ENCODE measurements around the gene DOCK7. TPM values are rescaled to one million over a fixed set of nuclear protein-coding genes. Genes with fewer than 3 reads are reported as not detected.
"Not testable (repeated sequence)": the region's sequence is repeated elsewhere in the genome, so short reads cannot be mapped to it uniquely, and the experiment has no call there.

The DOCK7 gene
- total RNA-seq, 1 experiment from 2014 or later = 70.1 TPM

GRCh38 chr1:62707744-62708120 is 19.5 kb upstream of the DOCK7 start:
- H3K27me3 ChIP-seq (ENCODE audit: low read length) = no peaks in the 10 kb centered on the region
- H3F3A ChIP-seq (ENCODE audit: low read length, unreplicated experiment) = no peaks in the 10 kb centered on the region
- H3K79me2 ChIP-seq (ENCODE audit: low read length) = no peaks in the 10 kb centered on the region
- no peak overlapping the region for H3K9ac ChIP-seq (ENCODE audit: low read length)
- intact Hi-C loops (cut with micrococcal nuclease) = no loop called here
- no peaks in the 10 kb centered on the region for H3K9me2 ChIP-seq (replicated peaks; ENCODE audit: low read length)
- H3K36me3 ChIP-seq (ENCODE audit: low read depth, low read length) = no peaks in the 10 kb centered on the region
- no peak overlapping the region for H3K4me2 ChIP-seq (ENCODE audit: low read length)
- POLR2A ChIA-PET (ENCODE audit: unreplicated experiment) = no interaction called here
- H3K4me3 ChIP-seq (ENCODE audit: low read length) = no peak overlapping the region
- no peaks in the 10 kb centered on the region for H3K9me3 ChIP-seq (ENCODE audit: low read length)
- CTCF ChIA-PET = no interaction called here
- no peak for ATAC-seq
- H4K20me1 ChIP-seq (ENCODE audit: low read length) = no peaks in the 10 kb centered on the region
- no peak for TF ChIP-seq CTCF (conservative IDR thresholded peaks at IDR 0.05; ENCODE audit: low read depth, low read length)
- TF ChIP-seq EZH2phosphoT487 (IDR thresholded peaks at IDR 0.05; ENCODE audit: borderline replicate concordance, low read length) = no peak
- no peak for TF ChIP-seq EZH2 (IDR thresholded peaks at IDR 0.05; ENCODE audit: low read length, unreplicated experiment)
- no peak for DNase-seq
- no peaks in the 10 kb centered on the region for H3K4me1 ChIP-seq (ENCODE audit: insufficient read depth, low read length)
- BruUV-seq (replicated peaks) = no TSS peak
- H2AFZ ChIP-seq (ENCODE audit: low read length) = no peak overlapping the region
- H3K27ac ChIP-seq (ENCODE audit: low read length) = no peak overlapping the region

DNA sequence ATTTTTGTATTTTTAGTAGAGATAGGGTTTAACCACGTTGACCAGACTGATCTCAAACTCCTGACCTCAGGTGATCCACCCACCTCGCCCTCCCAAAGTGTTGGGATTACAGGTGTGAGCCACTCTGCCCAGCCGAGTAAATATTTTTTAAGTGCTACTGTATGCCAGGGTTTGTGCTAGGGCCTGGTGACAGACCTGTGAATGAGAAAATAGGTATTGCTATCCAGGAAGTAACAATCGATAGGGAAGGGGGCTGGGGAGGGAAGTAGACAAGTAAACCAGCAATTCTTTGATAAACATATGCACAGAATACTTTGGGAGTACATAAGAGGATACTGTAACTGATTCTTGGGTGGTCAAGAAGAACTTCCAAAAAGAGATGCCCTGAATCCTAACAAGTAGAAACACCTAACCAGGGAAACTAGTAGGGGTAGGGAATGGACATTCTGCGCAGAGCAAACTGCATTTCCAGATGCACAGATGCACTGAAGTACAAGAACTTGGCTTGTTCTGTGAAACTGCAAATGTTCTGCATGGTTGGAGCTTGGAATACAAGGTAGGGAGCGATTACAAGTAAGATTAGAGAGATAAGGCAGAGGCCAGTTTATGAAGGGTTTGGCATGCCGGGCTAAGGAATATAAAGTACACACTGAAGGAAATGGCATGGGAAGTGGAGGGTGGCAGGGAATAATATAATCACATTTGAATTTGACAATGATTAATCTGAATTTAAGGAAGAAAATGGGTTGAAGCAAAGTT is 19.0 kb upstream of the DOCK7 start:
- TF ChIP-seq EZH2 (IDR thresholded peaks at IDR 0.05; ENCODE audit: low read length, unreplicated experiment) (no peak), EZH2phosphoT487 (IDR thresholded peaks at IDR 0.05; ENCODE audit: borderline replicate concordance, low read length) (no peak), CTCF (conservative IDR thresholded peaks at IDR 0.05; ENCODE audit: low read depth, low read length) (no peak)
- intact Hi-C loops (cut with micrococcal nuclease) = no loop called here
- Histone ChIP-seq H3K27me3 (ENCODE audit: low read length) (no peaks in the 10 kb centered on the region), H4K20me1 (ENCODE audit: low read length) (no peaks in the 10 kb centered on the region), H3K27ac (ENCODE audit: low read length) (no peak overlapping the region), H3K4me2 (ENCODE audit: low read length) (no peak overlapping the region), H3K79me2 (ENCODE audit: low read length) (no peaks in the 10 kb centered on the region), H3K9me2 (replicated peaks; ENCODE audit: low read length) (no peaks in the 10 kb centered on the region), H3K9ac (ENCODE audit: low read length) (no peak overlapping the region), H3K4me1 (ENCODE audit: insufficient read depth, low read length) (no peaks in the 10 kb centered on the region), H3F3A (ENCODE audit: low read length, unreplicated experiment) (no peaks in the 10 kb centered on the region), H3K9me3 (ENCODE audit: low read length) (no peaks in the 10 kb centered on the region), H2AFZ (ENCODE audit: low read length) (no peak overlapping the region), H3K36me3 (ENCODE audit: low read depth, low read length) (no peaks in the 10 kb centered on the region), H3K4me3 (ENCODE audit: low read length) (no peak overlapping the region)
- BruUV-seq (replicated peaks) = no TSS peak
- ChIA-PET CTCF (no interaction called here), POLR2A (ENCODE audit: unreplicated experiment) (no interaction called here)
- ATAC-seq (peak; percentile 66), DNase-seq (no peak)

DNA sequence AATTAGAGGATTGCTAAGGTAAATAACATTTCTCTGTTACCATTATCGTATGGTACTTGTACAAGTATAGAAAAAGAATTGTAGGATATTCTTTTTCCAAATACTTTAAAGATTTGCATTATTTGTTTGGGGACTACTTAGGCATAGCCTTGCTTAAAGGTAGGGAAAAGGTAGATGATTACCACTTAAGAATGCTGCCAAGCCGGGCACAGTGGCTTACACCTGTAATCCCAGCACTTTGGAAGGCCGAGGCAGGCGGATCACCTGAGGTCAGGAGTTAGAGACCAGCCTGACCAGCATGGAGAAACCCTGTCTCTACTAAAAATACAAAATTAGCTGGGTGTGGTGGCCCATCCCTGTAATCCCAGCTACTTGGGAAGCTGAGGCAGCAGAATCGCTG is 10.0 kb upstream of the DOCK7 start:
- ATAC-seq; BruUV-seq (replicated peaks); intact Hi-C loops (cut with micrococcal nuclease): not testable (repeated sequence)

GRCh38 chr1:62694479-62694878 is 6.3 kb upstream of the DOCK7 start:
- CTCF ChIA-PET = not testable (repeated sequence)

More for the DNA sequence above, 10.0 kb upstream of the DOCK7 start:
- H3K4me3 ChIP-seq (ENCODE audit: low read length); H3K9me3 ChIP-seq (ENCODE audit: low read length); DNase-seq; H3K4me1 ChIP-seq (ENCODE audit: insufficient read depth, low read length); H3K27me3 ChIP-seq (ENCODE audit: low read length); H3K79me2 ChIP-seq (ENCODE audit: low read length); H3K36me3 ChIP-seq (ENCODE audit: low read depth, low read length); H3K27ac ChIP-seq (ENCODE audit: low read length); H4K20me1 ChIP-seq (ENCODE audit: low read length); CTCF ChIA-PET; H3K9me2 ChIP-seq (replicated peaks; ENCODE audit: low read length); H3K4me2 ChIP-seq (ENCODE audit: low read length); H3K9ac ChIP-seq (ENCODE audit: low read length); H2AFZ ChIP-seq (ENCODE audit: low read length); H3F3A ChIP-seq (ENCODE audit: low read length, unreplicated experiment): not testable (repeated sequence)
- POLR2A ChIA-PET (ENCODE audit: unreplicated experiment) = interaction anchor here (0.6 kb wide), 1 partner anchor 28 kb away, joined by 15 read pairs; no protein-coding TSS in a partner anchor

More at GRCh38 chr1:62694479-62694878, 6.3 kb upstream of the DOCK7 start:
- H3K9me3 ChIP-seq (ENCODE audit: low read length); H3K4me3 ChIP-seq (ENCODE audit: low read length); H3K36me3 ChIP-seq (ENCODE audit: low read depth, low read length); BruUV-seq (replicated peaks); H3K4me2 ChIP-seq (ENCODE audit: low read length); H3K9me2 ChIP-seq (replicated peaks; ENCODE audit: low read length); H3K27ac ChIP-seq (ENCODE audit: low read length); H3K9ac ChIP-seq (ENCODE audit: low read length); H3F3A ChIP-seq (ENCODE audit: low read length, unreplicated experiment); DNase-seq; ATAC-seq; H3K79me2 ChIP-seq (ENCODE audit: low read length); H4K20me1 ChIP-seq (ENCODE audit: low read length); H3K27me3 ChIP-seq (ENCODE audit: low read length); H2AFZ ChIP-seq (ENCODE audit: low read length); POLR2A ChIA-PET (ENCODE audit: unreplicated experiment); intact Hi-C loops (cut with micrococcal nuclease): not testable (repeated sequence)
- H3K4me1 ChIP-seq (ENCODE audit: insufficient read depth, low read length) = peaks cover 10% of the 10 kb centered on the region
